Tibial artery (tissue), 4 donors: ENCODE measurements around the gene AMH.

Experiments used
- DNase-seq, 2 donors: peaks; one replicate each; pipeline ENCODE4 v3.0.0-alpha.2; 2019
- H3K27ac ChIP-seq, 2 donors: fragments of 200-600 bp; sonication (generic) in 1 of 2; 1 replicate in 1 of 2; 2 replicates in 1 of 2; pipeline ENCODE4 v1.5.1; 2018 to 2019; ENCODE audit warnings: mild to moderate bottlenecking in 1 of 2
- H3K27me3 ChIP-seq, 2 donors: fragments of 200-600 bp; sonication (generic) in 1 of 2; one replicate each; pipeline versions ENCODE4 v1.5.1 to v1.6.0; 2016 to 2019
- H3K36me3 ChIP-seq, 3 donors: fragments of 200-600 bp; sonication (generic) in 2 of 3; one replicate each; pipeline ENCODE4 v1.5.1; 2016 to 2019; ENCODE audit warnings: mild to moderate bottlenecking in 2 of 3
- H3K4me1 ChIP-seq, 4 donors: fragments of 200-600 bp; sonication (generic) in 2 of 4; 1 replicate in 3 of 4; 2 replicates in 1 of 4; pipeline ENCODE4 v1.5.1; 2016 to 2019
- H3K4me3 ChIP-seq, 2 donors: fragments of 200-600 bp; sonication (generic) in 1 of 2; 1 replicate in 1 of 2; 2 replicates in 1 of 2; pipeline ENCODE4 v1.5.1; 2018 to 2019; ENCODE audit warnings: mild to moderate bottlenecking in 2 of 2
- H3K9me3 ChIP-seq, 3 donors: fragments of 200-600 bp; sonication (generic) in 1 of 3; one replicate each; pipeline ENCODE4 v1.5.1; 2016 to 2019
- CTCF ChIP-seq, 2 experiments: fragments of 200-600 bp in 1 of 2; fragments of 450-650 bp in 1 of 2; IDR thresholded peaks; one replicate each; pipeline ENCODE4 v1.5.1; 2017 to 2019; ENCODE audit warnings: antibody characterized with exemption in 2 of 2, mild to moderate bottlenecking in 1 of 2, moderate library complexity in 1 of 2
- intact Hi-C: fragments of 100-400 bp; cut with DNase I; formaldehyde crosslinking; loops from one replicate; pipeline ENCODE4 v1.15.0; 2023; ENCODE audit warnings: low total_unique reads

The AMH gene

GRCh38 chr19:2210987-2211740 lies 38.0 kb upstream of the AMH start:
- peaks cover 49 to 96% (median 87%) of the 10 kb centered on the region in 3 donors for H3K36me3 ChIP-seq

GRCh38 chr19:2212861-2213711 lies 36.0 kb upstream of the AMH start:
- H3K4me3 ChIP-seq: no peak overlapping the region
- H3K9me3 ChIP-seq: no peaks in the 10 kb centered on the region
- TF ChIP-seq CTCF (IDR thresholded peaks at IDR 0.05): no peak
- H3K36me3 ChIP-seq: peaks cover 58 to 100% (median 90%) of the 10 kb centered on the region in 3 donors
- H3K27ac ChIP-seq: no peak overlapping the region
- no peak for DNase-seq
- intact Hi-C loops: no loop called here
- no peaks in the 10 kb centered on the region for H3K4me1 ChIP-seq
- no peaks in the 10 kb centered on the region for H3K27me3 ChIP-seq

More at GRCh38 chr19:2210987-2211740, 38.0 kb upstream of the AMH start:
- no peak for DNase-seq
- no peaks in the 10 kb centered on the region for H3K4me1 ChIP-seq
- no peaks in the 10 kb centered on the region for H3K27me3 ChIP-seq
- H3K4me3 ChIP-seq: no peak overlapping the region
- TF ChIP-seq CTCF (IDR thresholded peaks at IDR 0.05): no peak
- H3K9me3 ChIP-seq: no peaks in the 10 kb centered on the region
- intact Hi-C loops: no loop called here
- H3K27ac ChIP-seq: no peak overlapping the region

GRCh38 chr19:2213799-2214198 lies 35.3 kb upstream of the AMH start:
- Histone ChIP-seq H3K27ac (no peak overlapping the region), H3K27me3 (no peaks in the 10 kb centered on the region), H3K4me3 (no peak overlapping the region), H3K36me3 (peaks cover 61 to 99% (median 88%) of the 10 kb centered on the region in 3 donors), H3K4me1 (no peaks in the 10 kb centered on the region), H3K9me3 (no peaks in the 10 kb centered on the region)
- TF ChIP-seq CTCF (IDR thresholded peaks at IDR 0.05): no peak
- intact Hi-C loops: no loop called here
- no peak for DNase-seq

- Histone ChIP-seq H3K27me3 (no peaks in the 10 kb centered on the region), H3K9me3 (no peaks in the 10 kb centered on the region), H3K4me1 (no peaks in the 10 kb centered on the region), H3K36me3 (peaks cover 61 to 99% (median 93%) of the 10 kb centered on the region in 3 donors), H3K4me3 (no peak overlapping the region), H3K27ac (no peak overlapping the region)
- no peak for TF ChIP-seq CTCF (IDR thresholded peaks at IDR 0.05)
- intact Hi-C loops: no loop called here
- no peak for DNase-seq
These were observed 34.9 kb upstream of the AMH start for GRCh38 chr19:2214251-2214650.

GRCh38 chr19:2215281-2215751 lies 33.8 kb upstream of the AMH start:
- Histone ChIP-seq H3K27me3 (no peaks in the 10 kb centered on the region), H3K36me3 (peaks cover 59 to 99% (median 92%) of the 10 kb centered on the region in 3 donors), H3K9me3 (no peaks in the 10 kb centered on the region), H3K27ac (no peak overlapping the region), H3K4me1 (no peaks in the 10 kb centered on the region), H3K4me3 (no peak overlapping the region)
- no peak for TF ChIP-seq CTCF (IDR thresholded peaks at IDR 0.05)
- DNase-seq: no peak
- intact Hi-C loops: no loop called here
